ENCODE measurements around the gene FCGR3B.
"Not testable (repeated sequence)": the region's sequence is repeated elsewhere in the genome, so short reads cannot be mapped to it uniquely, and the experiment has no call there.

FCGR3B gene

DNA sequence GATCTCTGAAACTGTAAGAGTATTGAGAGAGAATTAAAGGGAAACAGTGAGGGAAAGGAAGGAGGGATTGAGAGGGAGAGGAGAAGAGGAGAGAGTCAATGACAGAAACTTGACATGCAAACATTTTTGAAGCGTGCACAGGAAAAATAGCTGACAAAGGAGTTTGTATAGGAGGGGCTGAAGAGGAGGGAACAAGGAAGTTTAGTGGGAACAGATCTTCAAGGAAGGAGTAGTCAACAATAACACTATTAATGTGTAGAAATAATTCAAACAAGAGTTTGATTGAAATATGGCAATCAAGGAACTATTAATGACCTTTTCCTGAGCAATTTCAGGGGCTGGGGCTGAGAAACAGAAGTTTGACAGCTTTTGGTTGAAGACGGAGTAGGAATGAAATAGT lies 4.0 kb upstream of the FCGR3B start:
- not testable (repeated sequence) for H3K9ac ChIP-seq; H3K79me2 ChIP-seq (ENCODE audit: insufficient read depth, low read depth); H3K36me3 ChIP-seq (ENCODE audit: insufficient read depth); H4K20me1 ChIP-seq (ENCODE audit: insufficient read depth); H3K27me3 ChIP-seq (ENCODE audit: insufficient read depth, low read depth); H3K4me2 ChIP-seq; H3K27ac ChIP-seq; H3K4me3 ChIP-seq (IDR thresholded peaks at IDR 0.05; ENCODE audit: insufficient read depth, low read depth, low read length); H2AFZ ChIP-seq (ENCODE audit: low read depth); H3K4me1 ChIP-seq (ENCODE audit: low read depth, poor library complexity, severe bottlenecking)

DNA sequence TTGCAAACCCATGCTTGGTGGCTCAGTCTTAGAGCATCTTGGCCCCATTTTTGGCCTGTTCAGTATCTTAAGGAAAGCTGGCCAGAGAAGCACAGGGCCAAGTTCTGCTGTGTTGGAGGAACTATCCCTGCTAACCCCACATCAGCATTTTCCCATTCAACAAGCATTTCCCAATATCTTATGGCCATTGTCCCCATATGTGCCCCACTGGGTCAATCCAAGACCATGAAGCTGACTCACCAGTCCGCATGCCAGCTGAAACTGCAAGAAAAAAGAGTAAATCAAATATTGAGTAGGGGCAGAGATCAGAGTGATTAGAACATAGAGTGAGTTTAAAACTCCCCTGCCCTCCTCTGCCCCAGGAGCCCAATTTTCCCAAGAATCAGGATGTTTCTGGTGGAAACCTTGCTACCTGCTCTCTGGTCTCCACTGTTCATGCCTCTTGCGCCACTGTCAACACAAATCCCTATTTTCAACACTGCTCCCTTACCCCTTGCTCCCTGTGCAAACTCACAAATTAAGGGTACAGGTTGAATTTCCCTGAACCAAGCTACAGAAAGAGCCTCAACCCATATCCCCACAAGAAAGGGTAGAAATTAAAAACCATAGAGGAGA lies 741 bp downstream of the FCGR3B start:
- not testable (repeated sequence) for H3K36me3 ChIP-seq (ENCODE audit: insufficient read depth); H3K4me2 ChIP-seq; H3K27ac ChIP-seq; H3K9ac ChIP-seq; H3K27me3 ChIP-seq (ENCODE audit: insufficient read depth, low read depth); H3K4me1 ChIP-seq (ENCODE audit: low read depth, poor library complexity, severe bottlenecking); H3K4me3 ChIP-seq (IDR thresholded peaks at IDR 0.05; ENCODE audit: insufficient read depth, low read depth, low read length); H3K79me2 ChIP-seq (ENCODE audit: insufficient read depth, low read depth); H4K20me1 ChIP-seq (ENCODE audit: insufficient read depth); H2AFZ ChIP-seq (ENCODE audit: low read depth)

DNA sequence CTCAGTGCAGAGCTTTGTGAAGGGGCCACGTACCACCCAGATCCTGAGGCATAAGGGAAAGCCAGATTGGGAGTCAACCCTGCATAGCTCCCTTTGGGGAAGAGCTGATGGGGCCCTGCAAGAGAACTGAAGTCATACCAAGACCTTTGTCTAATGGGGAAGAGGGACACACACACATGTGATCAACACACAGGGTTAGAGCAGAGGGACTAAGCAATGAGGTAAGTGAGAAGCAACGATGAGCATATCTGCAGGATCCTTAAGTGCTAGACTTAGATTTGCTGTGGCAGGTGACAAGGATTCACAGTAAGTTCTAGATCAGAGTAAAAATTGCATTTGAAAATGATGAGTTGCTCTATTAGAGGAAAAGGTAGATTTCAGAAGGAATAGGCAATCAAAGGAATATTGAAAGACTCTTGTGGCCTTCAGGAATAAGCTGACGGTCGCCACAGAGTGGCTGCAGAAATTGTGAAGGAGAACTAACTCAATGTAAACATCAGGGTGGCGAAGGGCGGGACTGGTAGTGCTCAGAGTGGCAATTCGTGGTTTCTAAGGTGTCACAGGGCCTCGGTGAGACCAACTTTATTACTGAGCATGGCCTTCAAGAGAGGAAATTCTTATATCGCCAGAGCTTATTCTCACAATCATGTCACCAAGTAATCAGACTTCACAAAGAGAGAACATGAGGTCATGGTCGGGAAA lies 4.4 kb downstream of the FCGR3B start:
- H4K20me1 ChIP-seq (ENCODE audit: insufficient read depth); H3K4me3 ChIP-seq (IDR thresholded peaks at IDR 0.05; ENCODE audit: insufficient read depth, low read depth, low read length); H3K27ac ChIP-seq; H3K4me1 ChIP-seq (ENCODE audit: low read depth, poor library complexity, severe bottlenecking); H3K36me3 ChIP-seq (ENCODE audit: insufficient read depth); H3K79me2 ChIP-seq (ENCODE audit: insufficient read depth, low read depth); H3K27me3 ChIP-seq (ENCODE audit: insufficient read depth, low read depth); H3K4me2 ChIP-seq; H2AFZ ChIP-seq (ENCODE audit: low read depth); H3K9ac ChIP-seq: not testable (repeated sequence)

DNA sequence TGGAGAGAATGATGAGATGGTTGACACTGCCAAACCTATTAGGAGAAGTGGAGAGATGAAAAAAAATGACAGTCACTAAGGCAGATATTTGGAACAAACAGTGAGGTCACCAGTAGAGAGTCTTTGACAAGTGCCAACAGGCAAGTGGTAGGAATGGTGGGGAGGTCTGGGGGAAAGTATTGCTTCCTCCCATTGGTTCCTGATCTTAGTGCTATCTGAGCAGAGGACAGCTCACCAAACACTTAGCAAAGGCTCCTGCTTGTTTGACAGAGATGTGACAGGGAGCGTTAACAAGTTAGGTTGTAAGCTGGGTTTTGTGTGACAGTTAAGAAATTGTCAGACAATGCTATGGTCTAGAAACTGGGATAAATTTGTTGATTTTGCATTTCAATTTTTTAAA lies 6.4 kb downstream of the FCGR3B start:
- not testable (repeated sequence) for H3K4me1 ChIP-seq (ENCODE audit: low read depth, poor library complexity, severe bottlenecking); H4K20me1 ChIP-seq (ENCODE audit: insufficient read depth); H3K4me3 ChIP-seq (IDR thresholded peaks at IDR 0.05; ENCODE audit: insufficient read depth, low read depth, low read length)

DNA sequence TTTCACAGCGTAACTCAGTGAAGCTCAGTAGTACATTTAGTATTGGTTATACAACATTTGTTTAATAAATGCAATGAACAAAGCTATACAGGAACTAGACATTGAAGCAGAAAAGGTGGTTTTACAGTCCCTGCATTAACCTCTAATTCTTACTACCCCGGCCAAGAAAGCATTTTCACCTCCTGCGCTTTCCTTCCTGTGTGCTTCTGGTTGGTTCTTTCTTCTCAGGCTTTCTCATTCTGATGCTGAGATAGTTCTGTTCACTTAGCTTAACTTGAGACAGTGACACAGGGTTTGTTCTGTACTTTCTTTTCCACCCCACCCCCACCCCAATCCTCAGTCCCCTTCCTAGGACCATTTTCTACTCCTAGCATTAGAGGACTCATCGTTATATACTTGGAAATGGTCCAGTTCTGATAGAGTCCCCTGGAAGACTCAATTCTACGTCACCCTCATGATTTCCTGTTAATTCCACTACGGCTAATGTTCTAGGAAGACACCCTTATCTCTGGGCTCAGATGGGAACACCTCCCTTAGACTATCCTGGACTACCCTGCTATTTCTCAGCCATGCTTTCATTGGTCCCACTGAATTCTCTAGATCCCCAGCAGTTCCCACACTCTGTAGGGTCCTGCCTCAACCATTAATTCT lies 7.5 kb downstream of the FCGR3B start:
- not testable (repeated sequence) for H2AFZ ChIP-seq (ENCODE audit: low read depth); H3K4me1 ChIP-seq (ENCODE audit: low read depth, poor library complexity, severe bottlenecking); H3K36me3 ChIP-seq (ENCODE audit: insufficient read depth); H3K9ac ChIP-seq; H4K20me1 ChIP-seq (ENCODE audit: insufficient read depth); H3K4me2 ChIP-seq; H3K4me3 ChIP-seq (IDR thresholded peaks at IDR 0.05; ENCODE audit: insufficient read depth, low read depth, low read length); H3K79me2 ChIP-seq (ENCODE audit: insufficient read depth, low read depth); H3K27ac ChIP-seq; H3K27me3 ChIP-seq (ENCODE audit: insufficient read depth, low read depth)

More for the DNA sequence above, 6.4 kb downstream of the FCGR3B start:
- not testable (repeated sequence) for H2AFZ ChIP-seq (ENCODE audit: low read depth); H3K27ac ChIP-seq; H3K79me2 ChIP-seq (ENCODE audit: insufficient read depth, low read depth); H3K9ac ChIP-seq; H3K36me3 ChIP-seq (ENCODE audit: insufficient read depth); H3K27me3 ChIP-seq (ENCODE audit: insufficient read depth, low read depth); H3K4me2 ChIP-seq

DNA sequence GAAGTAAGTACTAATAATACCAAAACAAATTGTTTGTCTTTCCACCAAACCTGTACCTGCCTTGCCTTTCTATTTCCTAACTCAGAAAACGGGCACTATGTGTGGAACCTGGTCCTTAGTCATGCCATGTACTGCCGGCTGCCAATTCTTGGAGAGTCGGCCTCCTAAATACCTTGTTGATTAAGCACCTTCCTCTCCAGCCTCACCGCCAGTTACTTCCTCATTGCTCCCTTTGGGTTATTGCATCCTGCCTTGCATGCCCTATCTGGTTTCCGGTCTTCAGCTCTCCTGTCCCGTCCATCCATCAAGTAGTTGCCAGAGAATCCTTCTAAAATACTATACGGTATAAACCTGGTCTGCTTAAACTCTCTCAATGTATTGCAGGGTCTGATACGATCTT lies 8.9 kb downstream of the FCGR3B start:
- not testable (repeated sequence) for H3K4me1 ChIP-seq (ENCODE audit: low read depth, poor library complexity, severe bottlenecking); H3K36me3 ChIP-seq (ENCODE audit: insufficient read depth); H2AFZ ChIP-seq (ENCODE audit: low read depth); H3K9ac ChIP-seq; H3K27me3 ChIP-seq (ENCODE audit: insufficient read depth, low read depth); H3K27ac ChIP-seq; H4K20me1 ChIP-seq (ENCODE audit: insufficient read depth); H3K79me2 ChIP-seq (ENCODE audit: insufficient read depth, low read depth)
- peak overlapping the region; percentile 13 for H3K4me3 ChIP-seq (IDR thresholded peaks at IDR 0.05; ENCODE audit: insufficient read depth, low read depth, low read length)
- H3K4me2 ChIP-seq: peak overlapping the region; percentile 62

DNA sequence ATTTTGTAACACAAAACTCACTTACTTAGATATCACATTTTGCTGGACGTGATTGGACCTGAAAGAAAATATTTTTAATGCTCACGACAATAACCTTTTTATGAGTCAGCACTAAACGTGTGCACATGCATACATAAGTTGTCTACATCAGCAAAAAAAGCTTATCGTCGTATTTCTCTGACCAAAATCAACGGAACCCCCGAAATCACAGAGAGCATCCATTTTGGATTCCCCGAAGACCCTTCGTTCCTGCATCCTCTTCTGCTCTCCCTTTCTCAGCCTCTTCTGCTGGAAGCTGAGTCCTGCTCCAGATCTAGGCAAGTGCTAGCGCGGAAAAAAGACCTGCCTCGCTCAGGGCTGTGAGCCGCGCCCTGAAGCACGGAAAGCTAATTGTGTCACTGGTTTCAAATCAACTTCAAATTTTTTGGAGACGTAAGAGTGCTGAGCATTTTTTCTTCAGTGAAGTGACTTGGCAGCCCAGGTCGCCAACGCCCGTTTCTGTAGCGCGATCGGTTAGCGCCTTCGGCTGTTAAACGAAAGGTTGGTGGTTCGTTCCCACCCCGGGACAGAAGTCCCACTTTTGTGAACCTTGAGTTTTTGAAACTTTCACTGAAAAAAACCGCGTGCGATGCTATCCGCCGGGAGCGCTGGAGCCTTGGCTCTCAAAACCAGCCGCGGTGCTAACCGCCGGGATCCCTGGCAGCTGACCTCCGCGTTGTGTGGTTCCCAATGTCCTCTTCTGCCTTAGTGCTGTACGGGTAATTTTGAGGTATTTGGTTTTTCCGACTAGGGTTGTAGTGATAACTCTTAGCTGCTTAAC lies 9.6 kb downstream of the FCGR3B start:
- Histone ChIP-seq H3K27ac (peak overlapping the region; percentile 82), H3K4me2 (peak overlapping the region; percentile 62), H3K4me3 (IDR thresholded peaks at IDR 0.05; ENCODE audit: insufficient read depth, low read depth, low read length) (peak overlapping the region; percentile 85), H3K9ac (peak overlapping the region; percentile 88), H2AFZ (ENCODE audit: low read depth) (peak overlapping the region; percentile 77)
- H3K79me2 ChIP-seq (ENCODE audit: insufficient read depth, low read depth); H3K27me3 ChIP-seq (ENCODE audit: insufficient read depth, low read depth); H3K4me1 ChIP-seq (ENCODE audit: low read depth, poor library complexity, severe bottlenecking); H4K20me1 ChIP-seq (ENCODE audit: insufficient read depth); H3K36me3 ChIP-seq (ENCODE audit: insufficient read depth): not testable (repeated sequence)

DNA sequence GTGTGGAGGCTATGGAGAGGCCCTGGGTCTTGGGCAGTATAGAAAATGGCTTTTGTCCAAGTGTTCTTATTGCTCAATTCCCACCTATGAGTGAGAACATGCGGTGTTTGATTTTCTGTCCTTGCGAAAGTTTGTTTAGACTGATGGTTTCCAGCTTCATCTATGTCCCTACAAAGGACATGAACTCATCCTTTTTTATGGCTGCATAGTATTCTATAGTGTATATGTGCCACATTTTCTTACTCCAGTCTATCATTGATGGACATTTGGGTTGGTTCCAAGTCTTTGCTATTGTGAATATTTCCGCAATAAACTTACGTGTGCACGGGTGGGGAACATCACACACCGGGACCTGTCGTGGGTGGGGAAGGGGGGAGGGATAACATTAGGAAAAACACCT lies 10.6 kb downstream of the FCGR3B start:
- H3K27me3 ChIP-seq (ENCODE audit: insufficient read depth, low read depth); H3K4me3 ChIP-seq (IDR thresholded peaks at IDR 0.05; ENCODE audit: insufficient read depth, low read depth, low read length); H3K36me3 ChIP-seq (ENCODE audit: insufficient read depth); H3K4me1 ChIP-seq (ENCODE audit: low read depth, poor library complexity, severe bottlenecking); H4K20me1 ChIP-seq (ENCODE audit: insufficient read depth); H3K27ac ChIP-seq; H3K79me2 ChIP-seq (ENCODE audit: insufficient read depth, low read depth): not testable (repeated sequence)
- Histone ChIP-seq H3K4me2 (peak overlapping the region; percentile 62), H2AFZ (ENCODE audit: low read depth) (peak overlapping the region; percentile 77; the same call in 1 of the 2 replicates), H3K9ac (peak overlapping the region; percentile 88; the same call in 1 of the 2 replicates)

DNA sequence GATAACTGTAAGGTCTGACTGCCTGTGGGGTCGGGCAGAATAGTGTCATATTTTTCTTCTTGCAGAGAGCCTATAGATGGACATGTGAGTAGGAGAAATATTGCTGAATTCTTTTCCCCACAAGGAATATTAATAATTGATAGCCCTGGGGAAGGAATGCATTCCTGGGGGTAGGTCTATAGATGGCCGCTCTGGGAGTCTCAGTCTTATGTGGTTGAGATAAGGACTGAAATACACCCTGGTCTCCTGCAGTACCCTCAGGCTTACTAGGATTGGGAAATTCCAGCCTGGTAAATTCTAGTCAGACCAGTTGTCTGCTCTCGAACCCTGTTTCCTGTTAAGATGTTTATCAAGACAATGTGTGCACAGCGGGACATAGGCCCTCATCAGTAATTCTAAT lies 12.5 kb downstream of the FCGR3B start:
- H3K4me3 ChIP-seq (IDR thresholded peaks at IDR 0.05; ENCODE audit: insufficient read depth, low read depth, low read length); H3K36me3 ChIP-seq (ENCODE audit: insufficient read depth); H2AFZ ChIP-seq (ENCODE audit: low read depth); H3K9ac ChIP-seq; H4K20me1 ChIP-seq (ENCODE audit: insufficient read depth); H3K27me3 ChIP-seq (ENCODE audit: insufficient read depth, low read depth); H3K4me1 ChIP-seq (ENCODE audit: low read depth, poor library complexity, severe bottlenecking); H3K27ac ChIP-seq; H3K4me2 ChIP-seq; H3K79me2 ChIP-seq (ENCODE audit: insufficient read depth, low read depth): not testable (repeated sequence)

DNA sequence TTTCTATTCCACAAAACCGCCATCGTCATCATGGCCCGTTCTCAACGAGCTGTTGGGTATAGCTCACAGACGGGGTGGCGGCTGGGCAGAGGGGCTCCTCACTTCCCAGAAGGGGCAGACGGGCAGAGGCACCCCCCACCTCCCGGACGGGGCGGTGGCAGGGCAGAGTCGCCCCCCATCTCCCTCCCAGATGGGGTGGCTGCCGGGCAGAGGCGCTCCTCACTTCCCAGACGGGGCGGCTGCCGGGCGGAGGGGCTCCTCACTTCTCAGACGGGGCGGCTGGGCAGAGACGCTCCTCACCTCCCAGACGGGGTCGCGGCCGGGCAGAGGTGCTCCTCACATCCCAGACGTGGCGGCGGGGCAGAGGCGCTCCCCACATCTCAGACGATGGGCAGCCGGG lies 14.6 kb downstream of the FCGR3B start:
- not testable (repeated sequence) for H2AFZ ChIP-seq (ENCODE audit: low read depth); H3K79me2 ChIP-seq (ENCODE audit: insufficient read depth, low read depth); H3K4me2 ChIP-seq; H3K4me3 ChIP-seq (IDR thresholded peaks at IDR 0.05; ENCODE audit: insufficient read depth, low read depth, low read length); H3K9ac ChIP-seq; H3K27me3 ChIP-seq (ENCODE audit: insufficient read depth, low read depth); H3K36me3 ChIP-seq (ENCODE audit: insufficient read depth); H4K20me1 ChIP-seq (ENCODE audit: insufficient read depth); H3K4me1 ChIP-seq (ENCODE audit: low read depth, poor library complexity, severe bottlenecking); H3K27ac ChIP-seq
